SK-N-SH (cell line): ENCODE measurements around the gene WDR7. TPM values are rescaled to one million over a fixed set of nuclear protein-coding genes. Genes with fewer than 3 reads are reported as not detected.

Experiments used
- CTCF ChIA-PET: fragments of 300-600, 350-600 bp; formaldehyde crosslinking; extraction: SDS; loops from one replicate; lab custom pipeline; 2021; lab: Yijun Ruan, JAX
- POLR2A ChIA-PET: fragments of 350-600 bp; sonication (Branson Sonifier 250); formaldehyde crosslinking; extraction: SDS; loops from one replicate; lab custom pipeline; 2020; ENCODE audit warnings: antibody characterized with exemption, inconsistent platforms; lab: Yijun Ruan, JAX
- DNase-seq: peaks from one replicate; pipeline ENCODE4 v3.0.0; 2012
- H2AFZ ChIP-seq: fragments of 200-600 bp; sonication (generic); 2 replicates; pipeline ENCODE4 v1.8.1; 2016; ENCODE audit warnings: antibody characterized with exemption, mild to moderate bottlenecking, low read depth
- H3F3A ChIP-seq: fragments of 200-600 bp; sonication (generic); replicated peaks from 2 replicates; pipeline ENCODE3; 2016; ENCODE audit warnings: antibody characterized with exemption, mild to moderate bottlenecking; ENCODE audit not compliant: insufficient read depth
- H3K27ac ChIP-seq, 2 experiments: fragments of 200-500 bp in 1 of 2; fragments of 200-600 bp in 1 of 2; sonication (Bioruptor generic) in 1 of 2; sonication (generic), shearing (Covaris generic) in 1 of 2; 2 replicates each; pipeline versions ENCODE4 v1.5.1 to v1.6.1; 2014 to 2016; ENCODE audit warnings: low read depth in 2 of 2, inconsistent platforms in 1 of 2, low read length in 1 of 2, mild to moderate bottlenecking in 1 of 2, mixed read lengths in 1 of 2
- H3K27me3 ChIP-seq: fragments of 200-600 bp; sonication (generic), shearing (Covaris generic); 2 replicates; pipeline ENCODE4 v1.6.1; 2016; ENCODE audit warnings: mixed run types; ENCODE audit not compliant: insufficient read depth
- H3K36me3 ChIP-seq, 2 experiments: fragments of 200-500 bp in 1 of 2; fragments of 200-600 bp in 1 of 2; sonication (Bioruptor generic) in 1 of 2; sonication (generic) in 1 of 2; replicated peaks in 1 of 2; 2 replicates each; pipeline versions ENCODE3 to v1.5.1; 2014 to 2016; ENCODE audit warnings: low read length in 1 of 2, mild to moderate bottlenecking in 1 of 2; ENCODE audit not compliant: insufficient read depth in 2 of 2, control insufficient read depth in 1 of 2
- H3K4me1 ChIP-seq, 2 experiments: fragments of 200-500 bp in 1 of 2; fragments of 200-600 bp in 1 of 2; sonication (Bioruptor generic) in 1 of 2; sonication (generic), shearing (Covaris generic) in 1 of 2; 2 replicates each; pipeline versions ENCODE4 v1.5.1 to v1.6.1; 2014 to 2016; ENCODE audit warnings: low read depth in 1 of 2, low read length in 1 of 2, mixed run types in 1 of 2; ENCODE audit not compliant: insufficient read depth in 2 of 2, control insufficient read depth in 1 of 2
- H3K4me2 ChIP-seq: fragments of 200-600 bp; sonication (generic), shearing (Covaris generic); 2 replicates; pipeline ENCODE4 v1.6.1; 2017; ENCODE audit warnings: mixed run types
- H3K4me3 ChIP-seq, 2 experiments: fragments of 200-500 bp in 1 of 2; fragments of 200-600 bp in 1 of 2; sonication (Bioruptor generic) in 1 of 2; sonication (generic), shearing (Covaris generic) in 1 of 2; 2 replicates each; pipeline versions ENCODE4 v1.5.1 to v1.8.1; 2014 to 2016; ENCODE audit warnings: low read depth in 2 of 2, inconsistent platforms in 1 of 2, low read length in 1 of 2, mild to moderate bottlenecking in 1 of 2, mixed read lengths in 1 of 2, moderate library complexity in 1 of 2
- H3K79me2 ChIP-seq: fragments of 200-600 bp; sonication (generic); 2 replicates; pipeline ENCODE4 v1.8.1; 2017; ENCODE audit warnings: mild to moderate bottlenecking; ENCODE audit not compliant: insufficient read depth
- H3K9ac ChIP-seq: fragments of 200-600 bp; sonication (generic); 2 replicates; pipeline ENCODE4 v1.6.1; 2017; ENCODE audit warnings: mixed run types
- H3K9me2 ChIP-seq: fragments of 200-600 bp; sonication (generic); 2 replicates; pipeline ENCODE4 v1.6.1; 2017; ENCODE audit warnings: mixed run types
- H3K9me3 ChIP-seq: fragments of 200-600 bp; sonication (generic); 2 replicates; pipeline ENCODE4 v1.6.1; 2017; ENCODE audit warnings: mixed run types, mild to moderate bottlenecking, moderate library complexity
- H4K20me1 ChIP-seq: fragments of 200-600 bp; sonication (generic); 2 replicates; pipeline ENCODE4 v1.6.1; 2017; ENCODE audit warnings: mild to moderate bottlenecking, mixed run types; ENCODE audit not compliant: insufficient read depth
- CHD2 ChIP-seq: fragments of 150-350 bp; IDR thresholded peaks from 2 replicates; pipeline ENCODE4 v1.6.1; 2018; ENCODE audit warnings: low read length; ENCODE audit not compliant: partially characterized antibody
- ELF1 ChIP-seq: IDR thresholded peaks from 2 replicates; pipeline ENCODE4 v1.4.0; 2012
- EP300 ChIP-seq, 2 experiments: IDR thresholded peaks; 2 replicates each; pipeline versions ENCODE4 v1.4.0 to v1.6.1; 2012; ENCODE audit warnings: borderline replicate concordance in 1 of 2, low read depth in 1 of 2, low read length in 1 of 2
- EZH2phosphoT487 ChIP-seq: fragments of 200-600 bp; sonication (generic); IDR thresholded peaks from 2 replicates; pipeline ENCODE4 v1.6.1; 2017; ENCODE audit warnings: low read depth, mixed run types, mild to moderate bottlenecking, antibody characterized with exemption, moderate library complexity, borderline replicate concordance
- FOXM1 ChIP-seq: IDR thresholded peaks from 2 replicates; pipeline ENCODE4 v1.4.0; 2012; ENCODE audit warnings: low read depth, mild to moderate bottlenecking
- GATA2 ChIP-seq: sonication (generic); formaldehyde crosslinking; IDR thresholded peaks from 2 replicates; pipeline ENCODE4 v1.5.0; 2020; ENCODE audit warnings: mild to moderate bottlenecking, missing genetic modification reagents
- JUND ChIP-seq: IDR thresholded peaks from 2 replicates; pipeline ENCODE4 v1.4.0; 2012
- MAX ChIP-seq: IDR thresholded peaks from 2 replicates; pipeline ENCODE4 v1.4.0; 2012; ENCODE audit warnings: low read depth
- MXI1 ChIP-seq: IDR thresholded peaks from 2 replicates; pipeline ENCODE4 v1.6.1; 2012; ENCODE audit warnings: mild to moderate bottlenecking, low read depth, low read length, improper control_type of control experiment
- NRF1 ChIP-seq: IDR thresholded peaks from 2 replicates; pipeline ENCODE4 v1.6.1; 2012; ENCODE audit warnings: low read depth, mild to moderate bottlenecking, low read length
- PBX3 ChIP-seq: IDR thresholded peaks from 2 replicates; pipeline ENCODE4; 2012
- RCOR1 ChIP-seq: fragments of 150-350 bp; IDR thresholded peaks from 2 replicates; pipeline ENCODE4 v1.6.1; 2017; ENCODE audit warnings: antibody characterized with exemption, low read length
- RFX5 ChIP-seq: IDR thresholded peaks from 2 replicates; pipeline ENCODE4 v1.6.1; 2012; ENCODE audit warnings: mild to moderate bottlenecking, improper control_type of control experiment, low read length
- RXRA ChIP-seq: IDR thresholded peaks from 2 replicates; pipeline ENCODE4 v1.4.0; 2012; ENCODE audit warnings: low read depth, mild to moderate bottlenecking, borderline replicate concordance
- SIN3A ChIP-seq: IDR thresholded peaks from 2 replicates; pipeline ENCODE4 v1.6.1; 2012; ENCODE audit warnings: low read depth, mild to moderate bottlenecking, low read length, moderate library complexity, borderline replicate concordance
- SMC3 ChIP-seq: IDR thresholded peaks from 2 replicates; pipeline ENCODE4 v1.6.1; 2012; ENCODE audit warnings: low read depth, low read length, improper control_type of control experiment
- TCF12 ChIP-seq: IDR thresholded peaks from 2 replicates; pipeline ENCODE4 v1.4.0; 2012
- USF2 ChIP-seq: fragments of 150-350 bp; IDR thresholded peaks from 2 replicates; pipeline ENCODE4 v1.6.1; 2017; ENCODE audit warnings: antibody characterized with exemption, low read length, low read depth, borderline replicate concordance
- ZBTB33 ChIP-seq: IDR thresholded peaks from 2 replicates; pipeline ENCODE4 v1.4.0; 2012; ENCODE audit warnings: low read depth, borderline replicate concordance
- WGBS: methylation state at CpG from one replicate; pipeline ENCODE4 v1.1.6; 2017; ENCODE audit warnings: low lambda C conversion rate; 5-methylcytosine and 5-hydroxymethylcytosine counted together
- polyA plus RNA-seq, 3 experiments: library from polyadenylated mRNA; depleted of rRNA; stranded (reverse); fragments of >200 nt; gene quantifications; 2 replicates each; pipeline ENCODE4 v1.2.3, GENCODE V29; 2012

Gene WDR7
- polyA plus RNA-seq, 1 of the 3 experiments (the other 2 are of a cell fraction): 4.1 TPM

- no peak overlapping the region for H3K27ac ChIP-seq
- TF ChIP-seq MAX (no peak), EP300 (IDR thresholded peaks at IDR 0.05; ENCODE audit: borderline replicate concordance in 1 of 2, low read depth in 1 of 2, low read length in 1 of 2) (no peak), SIN3A (no peak), ZBTB33 (no peak), GATA2 (CRISPR knock-in tag) (no peak), MXI1 (no peak), RFX5 (no peak), SMC3 (no peak), CHD2 (no peak), JUND (no peak), FOXM1 (no peak), ELF1 (no peak), RXRA (no peak), TCF12 (no peak), PBX3 (no peak)
- no peak overlapping the region for H2AFZ ChIP-seq
- ChIA-PET CTCF (no interaction called here), POLR2A (no interaction called here)
- no peaks in the 10 kb centered on the region for H3K27me3 ChIP-seq
- no peaks in the 10 kb centered on the region for H4K20me1 ChIP-seq
- H3K79me2 ChIP-seq: no peaks in the 10 kb centered on the region
- H3F3A ChIP-seq: no peaks in the 10 kb centered on the region
- 93% methylated on average over 2 of the region's 2 CpGs for WGBS
- H3K9me2 ChIP-seq: no peaks in the 10 kb centered on the region
- H3K9ac ChIP-seq: no peak overlapping the region
- no peak overlapping the region for H3K4me3 ChIP-seq
- no peaks in the 10 kb centered on the region for H3K36me3 ChIP-seq
- DNase-seq: no peak
- no peaks in the 10 kb centered on the region for H3K4me1 ChIP-seq
- no peaks in the 10 kb centered on the region for H3K9me3 ChIP-seq
- H3K4me2 ChIP-seq: no peak overlapping the region
Observed at GRCh38 chr18:56973487-56973886, 322.3 kb downstream of the WDR7 start.

GRCh38 chr18:56974141-56974540 is 323.0 kb downstream of the WDR7 start:
- Histone ChIP-seq H3K9ac (no peak overlapping the region), H3K9me3 (no peaks in the 10 kb centered on the region), H4K20me1 (no peaks in the 10 kb centered on the region), H3K27me3 (no peaks in the 10 kb centered on the region), H3K27ac (no peak overlapping the region)
- TF ChIP-seq RCOR1: no peak
- TF ChIP-seq MXI1: no peak
- TF ChIP-seq ELF1: no peak
- TF ChIP-seq NRF1: no peak
- TF ChIP-seq EZH2phosphoT487: no peak
- no peak for TF ChIP-seq USF2
- TF ChIP-seq, all 33 proteins: peak for 0
- 100% methylated on average over 1 of the region's 1 CpG for WGBS
- H3K36me3 ChIP-seq: no peaks in the 10 kb centered on the region
- no peak overlapping the region for H2AFZ ChIP-seq
- no peak for DNase-seq
- POLR2A ChIA-PET: no interaction called here
- no peak overlapping the region for H3K4me3 ChIP-seq
- H3K4me2 ChIP-seq: no peak overlapping the region
- H3K4me1 ChIP-seq: no peaks in the 10 kb centered on the region
- CTCF ChIA-PET: no interaction called here
- H3K9me2 ChIP-seq: no peaks in the 10 kb centered on the region
- H3F3A ChIP-seq: no peaks in the 10 kb centered on the region
- no peaks in the 10 kb centered on the region for H3K79me2 ChIP-seq
